ENCODE data around the gene NTM. TPM values are rescaled to one million over a fixed set of nuclear protein-coding genes. Genes with fewer than 3 reads are reported as not detected.
A peak's percentile ranks its signal among the peaks of the same experiment; 100 is the strongest.

NTM gene
- total RNA-seq, 1 donor from 2014 or later = 4.3 TPM

- no peaks in the 10 kb centered on the region for H3K36me3 Mint-ChIP-seq (ENCODE audit: insufficient read depth)
- H3K4me1 Mint-ChIP-seq (ENCODE audit: low read depth) = no peaks in the 10 kb centered on the region
- no peak for DNase-seq (ENCODE audit: low spot score, unreplicated experiment)
- no peak for TF ChIP-seq CTCF (IDR thresholded peaks at IDR 0.05; ENCODE audit: unreplicated experiment)
- H3K27me3 Mint-ChIP-seq = peaks cover 45% of the 10 kb centered on the region
- H3K27ac Mint-ChIP-seq = no peak overlapping the region
- no peaks in the 10 kb centered on the region for H3K9me3 Mint-ChIP-seq (ENCODE audit: low read depth)
- no peak overlapping the region for H3K4me3 Mint-ChIP-seq (ENCODE audit: low read depth)
Measured at GRCh38 chr11:132134322-132134721, 763.9 kb downstream of the NTM start.

- no peak for TF ChIP-seq CTCF (IDR thresholded peaks at IDR 0.05; ENCODE audit: unreplicated experiment)
- no peaks in the 10 kb centered on the region for H3K9me3 Mint-ChIP-seq (ENCODE audit: low read depth)
- no peaks in the 10 kb centered on the region for H3K4me1 Mint-ChIP-seq (ENCODE audit: low read depth)
- H3K4me3 Mint-ChIP-seq (ENCODE audit: low read depth) = no peak overlapping the region
- no peaks in the 10 kb centered on the region for H3K36me3 Mint-ChIP-seq (ENCODE audit: insufficient read depth)
- H3K27me3 Mint-ChIP-seq = peaks cover 27% of the 10 kb centered on the region
- no peak for DNase-seq (ENCODE audit: low spot score, unreplicated experiment)
- no peak overlapping the region for H3K27ac Mint-ChIP-seq
Measured at GRCh38 chr11:132137289-132137980, 767.0 kb downstream of the NTM start.

GRCh38 chr11:132137981-132138313, 767.5 kb downstream of the NTM start:
- Mint-ChIP-seq H3K36me3 (ENCODE audit: insufficient read depth) (no peaks in the 10 kb centered on the region), H3K9me3 (ENCODE audit: low read depth) (no peaks in the 10 kb centered on the region), H3K27me3 (peaks cover 26% of the 10 kb centered on the region), H3K4me3 (ENCODE audit: low read depth) (no peak overlapping the region), H3K4me1 (ENCODE audit: low read depth) (no peaks in the 10 kb centered on the region), H3K27ac (no peak overlapping the region)
- no peak for DNase-seq (ENCODE audit: low spot score, unreplicated experiment)
- no peak for TF ChIP-seq CTCF (IDR thresholded peaks at IDR 0.05; ENCODE audit: unreplicated experiment)

- Mint-ChIP-seq H3K36me3 (ENCODE audit: insufficient read depth) (no peaks in the 10 kb centered on the region), H3K4me3 (ENCODE audit: low read depth) (no peak overlapping the region), H3K27ac (no peak overlapping the region), H3K27me3 (peaks cover 19% of the 10 kb centered on the region), H3K9me3 (ENCODE audit: low read depth) (no peaks in the 10 kb centered on the region), H3K4me1 (ENCODE audit: low read depth) (no peaks in the 10 kb centered on the region)
- no peak for DNase-seq (ENCODE audit: low spot score, unreplicated experiment)
- no peak for TF ChIP-seq CTCF (IDR thresholded peaks at IDR 0.05; ENCODE audit: unreplicated experiment)
Measured at GRCh38 chr11:132139181-132139580, 768.8 kb downstream of the NTM start.

- Mint-ChIP-seq H3K4me1 (ENCODE audit: low read depth) (no peaks in the 10 kb centered on the region), H3K36me3 (ENCODE audit: insufficient read depth) (no peaks in the 10 kb centered on the region), H3K27ac (no peak overlapping the region), H3K4me3 (ENCODE audit: low read depth) (no peak overlapping the region), H3K27me3 (peaks cover 23% of the 10 kb centered on the region), H3K9me3 (ENCODE audit: low read depth) (no peaks in the 10 kb centered on the region)
- DNase-seq (ENCODE audit: low spot score, unreplicated experiment) = no peak
- TF ChIP-seq CTCF (IDR thresholded peaks at IDR 0.05; ENCODE audit: unreplicated experiment) = peak; percentile 35
Measured at GRCh38 chr11:132140056-132140455, 769.6 kb downstream of the NTM start.
